Small intestine (tissue), 16 donors: ENCODE data around the gene ADAMTS4. TPM values are rescaled to one million over a fixed set of nuclear protein-coding genes. Genes with fewer than 3 reads are reported as not detected.

Experiments used
- DNase-seq, 2 donors: peaks; one replicate each; pipeline versions ENCODE4 v3.0.0 to v3.0.0-alpha.2; 2013
- FAIRE-seq: peaks from 2 replicates; lab custom pipeline; 2012; peaks lifted over from hg19 to GRCh38; lab: Jason Lieb, UNC
- H3K27ac ChIP-seq, 3 donors: one replicate each; pipeline ENCODE4 v1.5.1; 2013; ENCODE audit warnings: low read length in 2 of 3, mild to moderate bottlenecking in 2 of 3, control low read depth in 1 of 3, inconsistent platforms in 1 of 3, low read depth in 1 of 3, moderate library complexity in 1 of 3
- H3K27me3 ChIP-seq, 3 donors: one replicate each; pipeline ENCODE4 v1.6.1; 2013; ENCODE audit warnings: low read length in 3 of 3, inconsistent platforms in 1 of 3; ENCODE audit not compliant: control insufficient read depth in 3 of 3, insufficient read depth in 3 of 3
- H3K36me3 ChIP-seq, 3 donors: one replicate each; pipeline ENCODE4 v1.6.1; 2013; ENCODE audit warnings: low read length in 3 of 3, inconsistent platforms in 1 of 3, low read depth in 1 of 3, mild to moderate bottlenecking in 1 of 3, moderate library complexity in 1 of 3; ENCODE audit not compliant: control insufficient read depth in 3 of 3, insufficient read depth in 2 of 3
- H3K4me1 ChIP-seq, 3 donors: one replicate each; pipeline ENCODE4 v1.6.1; 2013; ENCODE audit warnings: low read length in 2 of 3, inconsistent platforms in 1 of 3, low read depth in 1 of 3, mild to moderate bottlenecking in 1 of 3, moderate library complexity in 1 of 3; ENCODE audit not compliant: control insufficient read depth in 3 of 3, insufficient read depth in 2 of 3
- H3K4me3 ChIP-seq, 3 donors: one replicate each; pipeline ENCODE4 v1.5.1; 2013; ENCODE audit warnings: low read length in 3 of 3, control low read depth in 1 of 3, inconsistent platforms in 1 of 3, low read depth in 1 of 3, mild to moderate bottlenecking in 1 of 3, moderate library complexity in 1 of 3
- H3K9me3 ChIP-seq, 2 donors: one replicate each; pipeline ENCODE4 v1.6.1; 2013; ENCODE audit warnings: low read depth in 1 of 2, low read length in 1 of 2; ENCODE audit not compliant: control insufficient read depth in 2 of 2, insufficient read depth in 1 of 2
- WGBS, 3 donors: extraction: QIAGEN DNeasy Blood & Tissue Kit; methylation state at CpG; one replicate each; pipeline ENCODE4 v1.1.7; 2013; 5-methylcytosine and 5-hydroxymethylcytosine counted together
- long read RNA-seq, 10 donors: transcript quantifications; one replicate each; lab custom pipeline, GENCODE V29; 2026
- polyA plus RNA-seq, 4 donors: library from polyadenylated mRNA; stranded (reverse) in 3 of 4; unstranded in 1 of 4; fragments of 200-250 nt in 3 of 4; fragments of 120-200 nt in 1 of 4; gene quantifications; one replicate each; pipeline versions ENCODE4 v1.2.1 to v1.2.3, GENCODE V29; 2013
- donor health status: healthy with polysubstance abuse.
- donor health status: control.
- donor health status: control.
- donor health status: Bipolar disorder and iron deficiency.
- donor health status: healthy.

The ADAMTS4 gene
- polyA plus RNA-seq = 1 to 10 TPM in 2 of 4 donors, under 1 TPM in 2; under 0.01 to 7.9 (median 0.78) TPM
- long read RNA-seq, donor 1 = 0 reads
- long read RNA-seq, donor 2 = 0 reads
- long read RNA-seq, donor 3, partial matches to known transcripts = 97 of 120 reads
- long read RNA-seq, donor 3, other reads (novel, unspliced or antisense) = 22 of 120 reads
- long read RNA-seq, donor 4 = 0 reads
- long read RNA-seq, donor 5 = 0 reads
- long read RNA-seq, donor 6, partial matches to known transcripts = 39 of 97 reads
- long read RNA-seq, donor 6, other reads (novel, unspliced or antisense) = 58 of 97 reads
- long read RNA-seq, donor 7 = 0 reads
- long read RNA-seq, donor 8, partial matches to known transcripts = 7 of 12 reads
- long read RNA-seq, donor 8, other reads (novel, unspliced or antisense) = 5 of 12 reads
- long read RNA-seq, donor 9 = 0 reads
- long read RNA-seq, donor 10 = 0 reads

- peaks cover 0 to 42% (median 12%) of the 10 kb centered on the region in 3 donors for H3K4me1 ChIP-seq
- FAIRE-seq (no peak), DNase-seq (peak in 1 of 2 donors; percentile 46)
- WGBS, 3 donors = 53 to 75% (median 71%) methylated on average over 11 of the region's 11 CpGs
- no peaks in the 10 kb centered on the region for H3K27me3 ChIP-seq
- peak within 1 kb of the TSS in 2 of 3 donors; percentile 7 to 28 for H3K4me3 ChIP-seq
- H3K9me3 ChIP-seq = no peaks in the 10 kb centered on the region
- H3K27ac ChIP-seq = peak within 1 kb of the TSS in 2 of 3 donors; percentile 94 to 98
- peaks cover 0 to 9% (median 0%) of the 10 kb centered on the region in 3 donors for H3K36me3 ChIP-seq
These were observed at the start of gene ADAMTS4 for GRCh38 chr1:161198897-161199431. Gene ADAMTS4 (minus strand): TSS chr1:161199054. CDS start chr1:161198627, 427 bp downstream.

- Histone ChIP-seq H3K27ac (no peak overlapping the region), H3K9me3 (no peaks in the 10 kb centered on the region), H3K27me3 (no peaks in the 10 kb centered on the region), H3K4me1 (no peaks in the 10 kb centered on the region), H3K36me3 (no peaks in the 10 kb centered on the region), H3K4me3 (no peak overlapping the region)
- DNase-seq (no peak), FAIRE-seq (no peak)
- 76 to 83% (median 80%) methylated on average over 4 of the region's 4 CpGs for WGBS, 3 donors
These were observed 46.0 kb upstream of the ADAMTS4 start for GRCh38 chr1:161244888-161245287.

- H3K9me3 ChIP-seq = no peaks in the 10 kb centered on the region
- peaks cover 0 to 15% (median 0%) of the 10 kb centered on the region in 3 donors for H3K4me1 ChIP-seq
- H3K36me3 ChIP-seq = no peaks in the 10 kb centered on the region
- no peak overlapping the region for H3K4me3 ChIP-seq
- H3K27ac ChIP-seq = no peak overlapping the region
- FAIRE-seq = no peak
- DNase-seq = no peak
- 63 to 82% (median 78%) methylated on average over 2 of the region's 2 CpGs for WGBS, 3 donors
- H3K27me3 ChIP-seq = no peaks in the 10 kb centered on the region
These were observed 43.5 kb upstream of the ADAMTS4 start for GRCh38 chr1:161242313-161242712.

GRCh38 chr1:161241682-161242081, 42.8 kb upstream of the ADAMTS4 start:
- Histone ChIP-seq H3K27me3 (no peaks in the 10 kb centered on the region), H3K27ac (no peak overlapping the region), H3K36me3 (no peaks in the 10 kb centered on the region), H3K9me3 (no peaks in the 10 kb centered on the region), H3K4me3 (no peak overlapping the region), H3K4me1 (peaks cover 0 to 15% (median 0%) of the 10 kb centered on the region in 3 donors)
- 76 to 96% (median 80%) methylated on average over 3 of the region's 3 CpGs for WGBS, 3 donors
- no peak for FAIRE-seq
- no peak for DNase-seq

- Histone ChIP-seq H3K4me1 (peaks cover 0 to 17% (median 0%) of the 10 kb centered on the region in 3 donors), H3K4me3 (no peak within 1 kb of the TSS), H3K36me3 (no peaks in the 10 kb centered on the region), H3K27ac (peak within 1 kb of the TSS in 2 of 3 donors; percentile 16 to 82), H3K9me3 (no peaks in the 10 kb centered on the region), H3K27me3 (no peaks in the 10 kb centered on the region)
- FAIRE-seq = no peak
- WGBS, 3 donors = 4 to 54% (median 34%) methylated on average over 4 of the region's 4 CpGs
- peak; percentile 87 to 94 for DNase-seq
These were observed 39.2 kb upstream of the ADAMTS4 start, which contains the start of gene NR1I3 for GRCh38 chr1:161238039-161238473. Gene NR1I3 (minus strand): TSS chr1:161238203. CDS start chr1:161236565, 1,638 bp downstream.

GRCh38 chr1:161235957-161236775, 37.3 kb upstream of the ADAMTS4 start:
- H3K27ac ChIP-seq = no peak overlapping the region
- H3K4me1 ChIP-seq = peaks cover 0 to 17% (median 0%) of the 10 kb centered on the region in 3 donors
- H3K4me3 ChIP-seq = no peak overlapping the region
- no peaks in the 10 kb centered on the region for H3K27me3 ChIP-seq
- DNase-seq = no peak
- peaks cover 0 to 7% (median 0%) of the 10 kb centered on the region in 3 donors for H3K36me3 ChIP-seq
- no peak for FAIRE-seq
- WGBS, 3 donors = 81 to 85% (median 83%) methylated on average over 5 of the region's 5 CpGs
- no peaks in the 10 kb centered on the region for H3K9me3 ChIP-seq

- no peak overlapping the region for H3K27ac ChIP-seq
- FAIRE-seq (no peak), DNase-seq (no peak)
- H3K36me3 ChIP-seq = peaks cover 3 to 35% (median 11%) of the 10 kb centered on the region in 3 donors
- no peak overlapping the region for H3K4me3 ChIP-seq
- WGBS, 3 donors = 86 to 87% (median 86%) methylated on average over 9 of the region's 9 CpGs
- H3K9me3 ChIP-seq = no peaks in the 10 kb centered on the region
- no peaks in the 10 kb centered on the region for H3K27me3 ChIP-seq
- H3K4me1 ChIP-seq = peaks cover 0 to 30% (median 0%) of the 10 kb centered on the region in 3 donors
These were observed 34.2 kb upstream of the ADAMTS4 start for GRCh38 chr1:161233102-161233501.

- H3K36me3 ChIP-seq = peaks cover 3 to 41% (median 11%) of the 10 kb centered on the region in 3 donors
- no peak for FAIRE-seq
These were observed 31.9 kb upstream of the ADAMTS4 start for GRCh38 chr1:161230762-161231161.

More at GRCh38 chr1:161230762-161231161, 31.9 kb upstream of the ADAMTS4 start:
- no peak overlapping the region for H3K27ac ChIP-seq
- no peak for DNase-seq
- H3K4me3 ChIP-seq = no peak overlapping the region
- H3K9me3 ChIP-seq = no peaks in the 10 kb centered on the region
- no peaks in the 10 kb centered on the region for H3K27me3 ChIP-seq
- 95 to 96% (median 96%) methylated on average over 7 of the region's 7 CpGs for WGBS, 3 donors
- peaks cover 0 to 40% (median 0%) of the 10 kb centered on the region in 3 donors for H3K4me1 ChIP-seq
